Upper lobe of left lung (tissue), 4 donors: ENCODE data around the gene EYA4.

Experiments
- CTCF ChIP-seq, 6 experiments: fragments of 450-650 bp in 4 of 6; fragments of 200-600 bp in 2 of 6; sonication (generic) in 2 of 6; IDR thresholded peaks; one replicate each; pipeline ENCODE4 v1.5.1; 2016 to 2019; ENCODE audit warnings: antibody characterized with exemption in 6 of 6
- EP300 ChIP-seq, 4 donors: sonication (generic); formaldehyde crosslinking; IDR thresholded peaks; one replicate each; pipeline ENCODE4 v1.5.1; 2017; ENCODE audit warnings: antibody characterized with exemption in 4 of 4, control low read depth in 2 of 4
- POLR2A ChIP-seq, 4 donors: fragments of 450-650 bp; IDR thresholded peaks; one replicate each; pipeline ENCODE4 v1.5.1; 2016 to 2017; ENCODE audit warnings: antibody characterized with exemption in 4 of 4, mild to moderate bottlenecking in 2 of 4
- POLR2AphosphoS5 ChIP-seq, 2 donors: sonication (generic); formaldehyde crosslinking; IDR thresholded peaks; one replicate each; pipeline ENCODE4 v1.5.1; 2017; ENCODE audit warnings: antibody characterized with exemption in 2 of 2

GRCh38 chr6:133505681-133506080 lies 264.5 kb downstream of the EYA4 start:
- TF ChIP-seq CTCF (IDR thresholded peaks at IDR 0.05): no peak
- no peak for TF ChIP-seq POLR2A (IDR thresholded peaks at IDR 0.05)
- no peak for TF ChIP-seq EP300 (IDR thresholded peaks at IDR 0.05)
- TF ChIP-seq POLR2AphosphoS5 (IDR thresholded peaks at IDR 0.05): no peak
